Mononuclear cell (primary cell): Measurements from ENCODE around the gene PRAMEF12. TPM values are rescaled to one million over a fixed set of nuclear protein-coding genes. Genes with fewer than 3 reads are reported as not detected.
"Not testable (repeated sequence)": the region's sequence is repeated elsewhere in the genome, so short reads cannot be mapped to it uniquely, and the experiment has no call there.

Experiments
- H3K27me3 ChIP-seq: 2 replicates; pipeline ENCODE4 v1.6.0; 2011; ENCODE audit warnings: low read length, control low read depth; ENCODE audit not compliant: insufficient read depth
- H3K4me1 ChIP-seq: 2 replicates; pipeline ENCODE4 v1.5.1; 2011; ENCODE audit warnings: mild to moderate bottlenecking, low read length, control low read depth; ENCODE audit not compliant: insufficient read depth
- H3K4me3 ChIP-seq: 2 replicates; pipeline ENCODE4 v1.5.1; 2011; ENCODE audit warnings: mild to moderate bottlenecking, low read length, moderate library complexity
- H3K9me3 ChIP-seq: 2 replicates; pipeline ENCODE4 v1.5.1; 2011; ENCODE audit warnings: low read depth, mild to moderate bottlenecking, control low read depth, low read length
- total RNA-seq: library from RNA; depleted of rRNA; stranded (reverse); fragments of >200 nt; gene quantifications from one replicate; pipeline ENCODE4 v1.2.3, GENCODE V29; 2012

Gene PRAMEF12
- total RNA-seq, 1 donor, result not detected

DNA sequence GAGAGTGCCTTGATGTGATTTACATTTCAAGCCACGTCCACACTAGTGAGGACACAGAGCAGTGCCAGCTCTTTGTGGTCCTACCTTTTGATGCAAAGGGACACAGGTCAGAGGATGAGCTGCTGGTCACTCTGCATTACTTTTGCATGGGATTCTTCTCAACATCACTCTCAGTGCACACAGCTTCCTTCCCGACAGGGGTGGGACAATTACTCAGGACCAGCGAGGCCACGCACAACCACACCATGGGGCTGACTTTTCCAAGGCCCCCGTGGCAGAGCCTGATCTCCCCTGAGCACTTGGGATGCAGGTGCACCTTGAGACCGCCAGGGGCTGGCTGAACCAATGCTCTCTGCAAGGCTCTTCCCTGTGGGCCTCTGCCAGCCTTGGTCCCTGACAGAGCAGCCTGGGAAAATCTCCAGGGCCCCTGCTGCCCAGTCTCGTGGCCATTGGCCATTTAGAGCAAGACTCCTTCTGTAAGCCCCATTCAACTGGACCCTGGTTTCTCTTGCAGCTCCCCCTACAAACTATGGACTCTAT lies 13.2 kb upstream of the PRAMEF12 start:
- Histone ChIP-seq H3K4me3 (no peak overlapping the region), H3K4me1 (no peaks in the 10 kb centered on the region), H3K27me3 (no peaks in the 10 kb centered on the region), H3K9me3 (no peaks in the 10 kb centered on the region)

DNA sequence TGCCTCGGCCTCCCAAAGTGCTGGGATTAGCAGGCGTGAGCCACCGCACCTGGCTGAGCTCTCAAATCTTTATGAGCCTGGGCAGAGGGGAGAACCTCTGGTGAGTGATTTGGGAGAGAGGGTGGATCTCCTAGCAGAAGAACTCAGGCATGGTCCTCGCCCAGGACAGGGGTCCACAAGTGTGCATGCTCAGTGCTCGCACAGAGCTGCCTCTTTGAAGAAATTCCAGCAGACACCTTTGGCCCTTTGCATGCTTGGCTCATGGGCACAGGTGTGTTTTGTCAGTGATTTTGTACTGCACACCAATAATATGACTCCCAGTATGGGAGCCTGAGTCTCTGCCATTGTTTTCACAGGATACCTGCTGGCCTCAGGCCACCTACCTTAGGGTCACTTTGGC lies 11.8 kb upstream of the PRAMEF12 start:
- no peaks in the 10 kb centered on the region for H3K9me3 ChIP-seq
- H3K4me1 ChIP-seq, result no peaks in the 10 kb centered on the region
- no peaks in the 10 kb centered on the region for H3K27me3 ChIP-seq
- no peak overlapping the region for H3K4me3 ChIP-seq

DNA sequence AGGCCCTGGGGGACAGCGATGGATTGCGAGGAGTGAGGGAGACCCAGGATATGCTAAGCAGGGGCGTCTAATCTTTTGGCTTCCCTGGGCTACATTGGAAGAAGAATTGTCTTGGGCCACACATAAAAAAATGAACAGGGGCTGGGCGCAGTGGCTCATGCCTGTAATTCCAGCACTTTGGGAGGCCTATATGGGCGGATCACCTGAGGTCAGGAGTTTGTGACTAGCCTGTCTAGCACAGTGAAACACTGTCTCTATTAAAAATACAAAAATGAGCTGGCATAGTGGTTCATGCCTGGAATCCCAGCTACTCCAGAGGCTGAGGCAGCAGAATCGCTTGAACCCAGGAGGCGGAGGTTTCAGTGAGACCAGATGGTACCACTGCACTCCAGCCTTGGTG lies 10.8 kb upstream of the PRAMEF12 start:
- Histone ChIP-seq H3K4me3 (no peak overlapping the region), H3K27me3 (no peaks in the 10 kb centered on the region), H3K9me3 (no peaks in the 10 kb centered on the region), H3K4me1 (no peaks in the 10 kb centered on the region)

DNA sequence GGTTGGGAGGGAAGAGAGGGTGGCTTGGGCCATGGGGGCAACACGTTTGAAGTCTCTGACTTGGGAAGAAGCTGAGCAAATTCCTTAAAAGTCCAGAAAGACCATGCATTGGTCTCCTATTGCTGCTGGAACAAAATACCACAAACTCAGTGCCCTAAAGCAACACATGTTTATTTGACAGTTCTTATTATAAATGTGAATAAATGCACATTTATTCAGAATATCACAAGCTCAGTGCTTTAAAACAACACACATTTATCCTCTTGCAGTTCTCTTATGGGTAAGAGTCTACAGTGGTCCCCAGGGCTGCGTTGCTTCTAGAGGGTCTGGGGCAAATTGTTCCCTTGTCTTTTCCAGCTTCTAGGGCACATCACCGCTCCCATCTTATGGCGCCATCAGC lies 10.1 kb upstream of the PRAMEF12 start:
- H3K27me3 ChIP-seq, result peaks cover 2% of the 10 kb centered on the region
- no peaks in the 10 kb centered on the region for H3K4me1 ChIP-seq
- H3K9me3 ChIP-seq, result no peaks in the 10 kb centered on the region
- no peak overlapping the region for H3K4me3 ChIP-seq

DNA sequence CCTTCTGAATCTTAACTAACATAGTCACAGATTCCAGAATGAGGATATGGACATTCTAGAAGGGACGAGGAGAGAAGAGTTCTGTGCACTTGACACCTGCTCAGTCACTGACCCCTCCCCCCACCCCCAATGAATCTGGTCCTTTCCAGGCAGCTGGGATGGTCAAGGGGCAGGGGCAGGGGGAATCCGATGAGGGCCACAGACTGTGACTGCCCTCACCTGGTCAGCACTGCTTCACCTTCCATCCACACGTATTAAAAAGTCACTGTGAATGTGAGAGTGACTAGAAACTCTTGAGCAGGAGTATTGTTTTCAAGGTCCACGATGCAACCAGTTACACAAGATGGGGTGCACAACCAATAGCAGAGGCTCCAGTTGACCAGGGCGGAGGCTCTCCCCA lies 9.5 kb upstream of the PRAMEF12 start:
- Histone ChIP-seq H3K27me3 (peaks cover 4% of the 10 kb centered on the region), H3K9me3 (no peaks in the 10 kb centered on the region), H3K4me3 (no peak overlapping the region), H3K4me1 (no peaks in the 10 kb centered on the region)

DNA sequence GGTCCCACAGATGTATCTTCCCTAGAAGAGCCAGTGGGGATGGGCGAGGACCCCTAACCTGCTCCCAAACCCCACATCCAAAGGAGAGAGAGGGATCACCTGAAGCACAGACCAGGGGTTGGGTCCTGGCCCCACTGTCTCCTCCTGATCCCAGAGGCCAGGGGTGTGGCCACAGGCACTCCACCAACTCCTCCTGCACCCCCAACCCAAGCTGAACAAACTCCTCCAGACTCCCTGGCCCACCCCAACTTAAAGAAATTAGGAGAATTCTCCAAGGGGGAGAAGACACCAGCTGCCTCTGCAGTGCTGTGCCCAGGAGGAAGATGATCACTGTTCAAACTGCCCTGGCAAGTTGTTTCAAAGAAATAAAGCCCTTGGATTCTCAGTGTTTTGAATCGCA lies 4.5 kb upstream of the PRAMEF12 start:
- Histone ChIP-seq H3K4me1 (no peaks in the 10 kb centered on the region), H3K27me3 (peaks cover 4% of the 10 kb centered on the region), H3K9me3 (no peaks in the 10 kb centered on the region), H3K4me3 (no peak overlapping the region)

DNA sequence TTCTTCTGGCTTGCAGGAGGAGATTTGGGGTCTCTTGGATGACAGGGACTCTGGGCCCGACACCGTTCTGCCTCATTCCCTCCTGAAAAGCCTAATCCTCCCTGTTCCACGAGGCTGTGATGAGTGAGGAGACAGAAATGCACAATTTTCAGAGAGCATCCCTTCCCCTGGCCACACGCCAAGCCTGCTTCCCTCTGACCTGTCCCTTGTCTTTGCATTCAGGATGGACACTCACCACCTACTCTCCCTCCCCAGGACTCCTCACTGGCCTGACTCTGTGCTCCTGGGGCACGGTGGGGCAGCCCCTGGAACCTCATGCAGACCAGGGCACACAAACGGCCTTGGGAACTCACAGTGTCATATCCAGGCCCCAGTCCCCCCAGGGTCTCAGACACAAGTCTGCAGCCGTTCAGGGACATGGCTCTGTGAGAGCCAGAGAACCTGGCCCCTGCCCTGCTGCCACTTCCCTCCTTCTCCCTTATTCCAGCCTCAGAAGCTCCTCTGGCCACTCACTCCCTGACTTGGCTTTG lies 3.5 kb upstream of the PRAMEF12 start:
- no peaks in the 10 kb centered on the region for H3K9me3 ChIP-seq

DNA sequence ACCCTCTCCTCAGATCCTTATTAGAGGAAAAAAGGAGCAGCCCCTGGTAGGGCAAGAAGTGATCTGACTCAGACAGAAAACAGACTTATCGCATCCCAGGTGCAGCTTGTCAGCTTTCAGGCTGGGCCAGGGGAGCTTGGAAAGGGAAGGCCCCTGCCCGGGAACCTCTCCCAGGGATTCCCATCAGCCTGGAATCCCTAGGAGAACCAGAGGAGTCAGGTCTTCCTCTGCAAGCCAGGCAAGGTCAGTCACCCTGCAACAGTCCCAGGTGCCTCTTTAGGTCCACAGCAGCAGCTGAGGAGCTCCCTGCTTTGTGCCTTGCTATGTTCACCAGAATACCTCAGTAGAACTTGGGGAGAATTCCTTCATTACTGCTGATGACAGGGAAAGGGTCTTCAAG lies 2.9 kb upstream of the PRAMEF12 start:
- no peak overlapping the region for H3K4me3 ChIP-seq
- no peaks in the 10 kb centered on the region for H3K9me3 ChIP-seq
- H3K4me1 ChIP-seq, result no peaks in the 10 kb centered on the region
- H3K27me3 ChIP-seq, result peaks cover 4% of the 10 kb centered on the region

More for the DNA sequence above, 3.5 kb upstream of the PRAMEF12 start:
- no peaks in the 10 kb centered on the region for H3K4me1 ChIP-seq
- peaks cover 4% of the 10 kb centered on the region for H3K27me3 ChIP-seq
- no peak overlapping the region for H3K4me3 ChIP-seq

DNA sequence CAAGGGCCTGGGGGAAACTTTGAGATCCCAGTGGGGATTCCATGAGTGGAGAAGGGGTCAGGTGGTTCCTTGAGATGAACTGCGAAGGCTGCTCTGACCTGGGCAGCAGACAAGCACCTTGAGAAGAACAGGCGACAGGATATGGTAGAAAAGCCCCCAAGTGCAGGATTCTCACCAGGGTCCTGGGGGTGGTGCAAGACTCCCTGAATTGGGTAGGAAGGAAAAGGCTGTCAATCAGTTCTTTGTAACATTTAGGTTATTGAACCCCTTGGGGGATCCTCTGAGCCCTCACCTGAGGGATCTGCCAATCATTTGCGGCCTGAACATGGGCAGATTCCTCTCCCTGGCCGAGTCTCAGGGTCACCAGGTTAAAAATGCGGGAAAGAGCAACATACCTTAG lies 2.4 kb upstream of the PRAMEF12 start:
- H3K4me1 ChIP-seq, result no peaks in the 10 kb centered on the region

DNA sequence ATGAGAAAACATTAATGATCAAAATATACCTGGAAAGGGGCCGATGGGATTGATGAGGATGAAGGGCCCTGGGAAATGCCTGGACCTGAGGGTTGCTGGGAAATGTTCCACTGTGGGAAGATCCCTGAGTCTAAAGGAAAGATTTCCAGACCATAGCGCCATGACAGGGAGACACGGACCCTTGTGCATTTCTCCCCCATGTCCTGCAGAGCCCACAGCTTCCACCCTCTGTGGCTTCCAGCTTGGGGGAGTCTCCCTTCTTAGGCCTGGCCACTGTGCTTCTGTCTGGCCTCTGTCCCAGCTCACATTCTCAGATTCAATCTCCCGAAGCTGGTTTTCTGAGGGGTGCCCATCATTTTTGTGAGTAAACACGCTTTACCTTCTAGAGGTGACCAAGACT lies 1.0 kb upstream of the PRAMEF12 start:
- H3K4me1 ChIP-seq, result no peaks in the 10 kb centered on the region
- no peaks in the 10 kb centered on the region for H3K9me3 ChIP-seq
- peaks cover 4% of the 10 kb centered on the region for H3K27me3 ChIP-seq
- H3K4me3 ChIP-seq, result no peak overlapping the region

More for the DNA sequence above, 2.4 kb upstream of the PRAMEF12 start:
- Histone ChIP-seq H3K4me3 (no peak overlapping the region), H3K27me3 (peaks cover 4% of the 10 kb centered on the region), H3K9me3 (no peaks in the 10 kb centered on the region)

DNA sequence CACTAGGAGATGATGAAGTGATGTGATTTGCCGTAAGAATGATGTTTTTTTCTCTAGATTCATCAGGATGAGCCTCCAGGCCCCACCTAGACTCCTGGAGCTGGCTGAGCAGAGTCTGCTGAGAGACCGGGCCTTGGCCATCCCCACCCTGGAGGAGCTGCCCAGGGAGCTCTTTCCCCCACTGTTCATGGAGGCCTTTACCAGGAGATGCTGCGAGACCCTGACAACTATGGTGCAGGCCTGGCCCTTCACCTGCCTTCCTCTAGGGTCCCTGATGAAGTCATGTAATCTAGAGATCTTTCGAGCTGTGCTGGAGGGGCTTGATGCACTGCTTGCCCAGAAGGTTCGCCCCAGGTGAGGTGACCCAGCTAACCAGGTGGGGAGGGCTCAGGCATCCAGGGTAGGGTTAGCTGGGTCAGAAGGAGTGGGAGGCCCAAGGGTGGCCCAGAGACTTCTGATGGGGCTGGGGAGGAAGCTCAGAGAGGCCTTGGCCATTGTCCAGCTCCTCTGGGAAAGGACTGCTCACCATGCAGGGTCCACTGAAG lies 1.3 kb downstream of the PRAMEF12 start:
- H3K27me3 ChIP-seq, result no peaks in the 10 kb centered on the region
- no peaks in the 10 kb centered on the region for H3K4me1 ChIP-seq
- no peaks in the 10 kb centered on the region for H3K9me3 ChIP-seq
- no peak overlapping the region for H3K4me3 ChIP-seq

DNA sequence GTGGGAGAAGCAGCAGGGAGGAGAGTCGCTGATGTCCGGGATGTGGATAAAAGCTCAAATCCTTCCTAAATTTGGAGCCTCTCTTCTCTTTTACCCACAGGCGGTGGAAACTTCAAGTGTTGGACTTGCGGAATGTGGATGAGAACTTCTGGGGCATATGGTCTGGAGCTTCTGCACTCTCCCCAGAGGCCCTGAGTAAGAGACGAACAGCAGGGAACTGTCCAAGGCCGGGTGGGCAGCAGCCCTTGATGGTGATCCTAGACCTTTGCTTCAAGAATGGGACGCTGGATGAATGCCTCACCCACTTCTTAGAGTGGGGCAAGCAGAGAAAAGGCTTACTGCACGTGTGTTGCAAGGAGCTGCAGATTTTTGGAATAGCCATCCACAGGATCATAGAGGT lies 1.9 kb downstream of the PRAMEF12 start:
- H3K9me3 ChIP-seq, result no peaks in the 10 kb centered on the region
- H3K27me3 ChIP-seq, result no peaks in the 10 kb centered on the region
- H3K4me1 ChIP-seq, result no peaks in the 10 kb centered on the region
- no peak overlapping the region for H3K4me3 ChIP-seq

DNA sequence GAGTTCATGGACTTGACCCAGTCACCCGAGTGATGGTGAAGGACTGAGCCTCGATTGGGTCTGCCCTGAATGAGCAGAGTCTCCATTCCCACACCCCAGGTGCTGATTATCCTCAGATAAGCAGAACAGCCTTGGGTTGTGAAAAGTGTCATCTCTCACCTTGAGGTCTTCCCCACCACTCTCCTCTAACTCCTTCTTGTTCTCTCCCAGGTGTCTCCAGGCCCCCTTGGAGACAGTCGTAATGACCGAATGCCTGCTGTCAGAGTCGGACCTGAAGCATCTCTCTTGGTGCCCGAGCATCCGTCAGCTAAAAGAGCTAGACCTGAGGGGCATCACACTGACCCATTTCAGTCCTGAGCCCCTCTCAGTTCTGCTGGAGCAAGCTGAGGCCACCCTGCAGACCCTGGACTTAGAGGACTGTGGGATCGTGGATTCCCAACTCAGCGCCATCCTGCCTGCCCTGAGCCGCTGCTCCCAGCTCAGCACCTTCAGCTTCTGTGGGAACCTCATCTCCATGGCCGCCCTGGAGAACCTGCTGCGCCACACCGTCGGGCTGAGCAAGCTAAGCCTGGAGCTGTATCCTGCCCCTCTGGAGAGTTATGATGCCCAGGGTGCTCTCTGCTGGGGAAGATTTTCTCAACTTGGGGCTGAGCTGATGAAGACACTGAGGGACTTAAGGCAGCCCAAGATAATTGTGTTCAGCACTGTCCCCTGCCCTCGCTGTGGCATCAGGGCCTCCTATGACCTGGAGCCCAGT lies 3.4 kb downstream of the PRAMEF12 start:
- Histone ChIP-seq H3K27me3 (no peaks in the 10 kb centered on the region), H3K4me3 (no peak overlapping the region), H3K4me1 (no peaks in the 10 kb centered on the region), H3K9me3 (no peaks in the 10 kb centered on the region)

DNA sequence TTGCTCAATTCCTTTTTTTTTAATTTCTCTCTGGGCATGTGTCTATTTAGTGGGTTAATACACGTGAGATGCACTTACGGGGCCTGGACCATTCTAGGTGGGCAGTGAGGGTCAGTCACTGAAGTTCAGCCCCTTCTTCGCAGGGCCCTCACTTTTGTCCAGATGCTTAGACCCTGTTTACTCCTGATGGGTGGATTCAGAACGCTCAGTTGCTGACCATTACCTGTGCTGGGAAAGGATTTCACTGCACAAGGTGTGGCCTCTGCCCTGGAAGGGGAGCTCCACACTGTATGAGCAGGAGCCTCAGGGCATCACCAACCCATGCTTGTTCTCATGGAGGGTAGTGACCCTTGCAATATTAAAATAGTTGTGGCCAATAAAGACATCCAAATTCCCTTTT lies 4.5 kb downstream of the PRAMEF12 start:
- no peaks in the 10 kb centered on the region for H3K4me1 ChIP-seq
- no peaks in the 10 kb centered on the region for H3K27me3 ChIP-seq
- H3K9me3 ChIP-seq, result no peaks in the 10 kb centered on the region
- no peak overlapping the region for H3K4me3 ChIP-seq

DNA sequence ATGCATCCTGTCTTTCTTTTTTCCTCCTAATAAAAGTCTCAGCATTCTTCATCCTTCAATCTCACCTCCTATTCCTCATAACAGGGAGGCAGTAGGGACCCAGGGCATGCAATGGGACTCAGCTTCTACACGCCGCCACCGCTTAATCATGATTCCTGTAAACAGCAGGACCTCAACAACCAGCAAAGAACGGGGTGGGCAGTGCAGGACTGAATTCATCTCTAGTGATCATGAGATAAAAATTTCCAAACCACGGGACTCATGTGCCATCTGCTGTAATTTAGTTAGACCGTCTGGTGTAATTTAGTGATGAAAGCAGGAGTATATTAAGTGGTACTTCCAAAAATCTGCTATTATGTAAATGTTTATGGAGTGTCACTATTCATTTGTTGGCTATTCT lies 5.4 kb downstream of the PRAMEF12 start:
- Histone ChIP-seq H3K4me1 (no peaks in the 10 kb centered on the region), H3K4me3 (no peak overlapping the region), H3K9me3 (no peaks in the 10 kb centered on the region), H3K27me3 (no peaks in the 10 kb centered on the region)

DNA sequence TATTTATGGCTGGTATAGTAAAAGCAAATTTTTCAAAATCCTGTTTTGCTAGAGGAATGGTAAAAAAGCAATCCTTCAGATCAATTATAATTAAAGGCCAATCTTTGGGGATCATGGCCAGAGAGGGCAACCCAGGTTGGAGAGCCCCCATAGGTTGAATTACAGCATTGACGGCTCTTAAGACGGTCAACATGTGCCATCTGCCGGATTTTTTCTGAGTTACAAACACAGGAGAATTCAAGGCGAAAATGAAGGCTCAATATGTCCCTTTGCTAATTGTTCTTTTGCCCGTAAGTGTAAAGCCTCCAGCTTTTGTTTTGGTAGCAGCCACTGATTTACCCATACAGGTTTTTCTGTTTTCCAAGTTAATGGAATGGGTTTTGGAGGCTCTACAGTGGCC lies 8.0 kb downstream of the PRAMEF12 start:
- H3K27me3 ChIP-seq, H3K4me1 ChIP-seq, H3K9me3 ChIP-seq, H3K4me3 ChIP-seq: not testable (repeated sequence)
